GM12878 (cell line): ENCODE data around the gene FOXB2. TPM values are rescaled to one million over a fixed set of nuclear protein-coding genes. Genes with fewer than 3 reads are reported as not detected.

Experiments used
- ATAC-seq: fragments of 200-7000 bp; cut with Tn5 transposase; 3 replicates; pipeline ENCODE4 v1.9.1; 2020; ENCODE audit warnings: mild to moderate bottlenecking, moderate library complexity
- BruUV-seq: library from RNA; stranded (reverse); fragments of 400-500 nt; replicated peaks from 2 replicates; lab custom pipeline; 2021; lab: Mats Ljungman, UMichigan
- CTCF ChIA-PET: fragments of 300-600 bp; sonication (Branson Sonifier 250); formaldehyde crosslinking; extraction: SDS; loops from one replicate; lab custom pipeline; 2021; ENCODE audit warnings: inconsistent platforms; lab: Yijun Ruan, JAX
- POLR2A ChIA-PET: fragments of 350-600 bp; formaldehyde crosslinking; extraction: SDS; loops from one replicate; lab custom pipeline; 2021; ENCODE audit warnings: inconsistent platforms; lab: Charles Lee
- RAD21 ChIA-PET: fragments of 300-600 bp; sonication (Branson Sonifier 250); formaldehyde crosslinking; loops from one replicate; lab custom pipeline; 2023; ENCODE audit warnings: antibody characterized with exemption; ENCODE audit not compliant: unreplicated experiment; lab: Charles Lee
- SMC1A ChIA-PET: fragments of 300-600 bp; sonication (Branson Sonifier 250); formaldehyde crosslinking; loops from one replicate; lab custom pipeline; 2023; ENCODE audit not compliant: unreplicated experiment, uncharacterized antibody; lab: Charles Lee
- DNase-seq: peaks from one replicate; pipeline ENCODE4 v3.0.0-alpha.2; 2011; ENCODE audit warnings: low read depth, low spot score
- FAIRE-seq: peaks from 3 replicates; lab custom pipeline; 2011; peaks lifted over from hg19 to GRCh38; lab: Jason Lieb, UNC
- H2AFZ ChIP-seq: 2 replicates; pipeline ENCODE4 v1.6.0; 2011; ENCODE audit warnings: low read depth, low read length, control low read depth; ENCODE audit not compliant: control insufficient read depth
- H3K27ac ChIP-seq: 2 replicates; pipeline ENCODE4 v1.5.1; 2011; ENCODE audit warnings: control low read depth; ENCODE audit not compliant: control insufficient read depth, insufficient read depth
- H3K27me3 ChIP-seq, 2 experiments: replicated peaks in 1 of 2; 2 replicates each; pipeline versions ENCODE4 v1.6.0 to v1.6.1; 2011; ENCODE audit warnings: low read length in 1 of 2; ENCODE audit not compliant: control insufficient read depth in 2 of 2, insufficient read depth in 2 of 2
- H3K36me3 ChIP-seq, 2 experiments: 2 replicates each; pipeline ENCODE4 v1.5.1; 2011; ENCODE audit warnings: low read length in 1 of 2; ENCODE audit not compliant: control insufficient read depth in 2 of 2, insufficient read depth in 2 of 2
- H3K4me1 ChIP-seq: 2 replicates; pipeline ENCODE4 v1.6.1; 2011; ENCODE audit warnings: mild to moderate bottlenecking, low read length, moderate library complexity, mixed read lengths; ENCODE audit not compliant: control insufficient read depth, insufficient read depth
- H3K4me2 ChIP-seq: 2 replicates; pipeline ENCODE4 v1.6.0; 2011; ENCODE audit warnings: control low read depth; ENCODE audit not compliant: control insufficient read depth, insufficient read depth
- H3K4me3 ChIP-seq: fragments of 200-600 bp; sonication (generic); 2 replicates; pipeline ENCODE4 v1.5.1; 2016
- H3K79me2 ChIP-seq: 2 replicates; pipeline ENCODE4 v1.6.0; 2011; ENCODE audit warnings: low read length; ENCODE audit not compliant: control insufficient read depth, insufficient read depth
- H3K9ac ChIP-seq: 2 replicates; pipeline ENCODE4 v1.8.0; 2011; ENCODE audit warnings: low read length, control low read depth, mixed read lengths; ENCODE audit not compliant: control insufficient read depth, insufficient read depth
- H3K9me3 ChIP-seq: replicated peaks from 3 replicates; pipeline ENCODE4 v1.5.1; 2011; ENCODE audit warnings: mild to moderate bottlenecking, low read length; ENCODE audit not compliant: control insufficient read depth, insufficient read depth
- H4K20me1 ChIP-seq: 2 replicates; pipeline ENCODE4 v1.6.0; 2011; ENCODE audit not compliant: control insufficient read depth, insufficient read depth
- ASH2L ChIP-seq: fragments of 300-600, 200-600 bp; sonication (generic); IDR thresholded peaks from 2 replicates; pipeline ENCODE4 v1.6.1; 2017; ENCODE audit warnings: low read depth, mild to moderate bottlenecking, borderline replicate concordance
- ATF7 ChIP-seq: fragments of 450-650 bp; IDR thresholded peaks from 2 replicates; pipeline ENCODE4 v1.6.1; 2016; ENCODE audit warnings: low read depth, mild to moderate bottlenecking
- CHD1 ChIP-seq: IDR thresholded peaks from 2 replicates; pipeline ENCODE4 v1.6.1; 2012; ENCODE audit warnings: low read depth, low read length, improper control_type of control experiment
- CHD2 ChIP-seq: IDR thresholded peaks from 2 replicates; pipeline ENCODE4 v1.6.1; 2011; ENCODE audit warnings: low read depth, low read length, improper control_type of control experiment, borderline replicate concordance
- CREM ChIP-seq: IDR thresholded peaks from 2 replicates; pipeline ENCODE4 v1.6.1; 2014; ENCODE audit warnings: antibody characterized with exemption, low read depth
- DPF2 ChIP-seq: fragments of 450-650 bp; IDR thresholded peaks from 2 replicates; pipeline ENCODE4 v1.6.1; 2017; ENCODE audit warnings: mild to moderate bottlenecking
- FOS ChIP-seq: IDR thresholded peaks from 3 replicates; pipeline ENCODE4 v1.6.1; 2011; ENCODE audit warnings: borderline replicate concordance; ENCODE audit not compliant: insufficient read length; ENCODE audit errors: extremely low read depth
- HDAC6 ChIP-seq: fragments of 200-600 bp; sonication (generic); IDR thresholded peaks from one replicate; pipeline ENCODE4 v1.8.0; 2017; ENCODE audit warnings: antibody characterized with exemption; ENCODE audit not compliant: unreplicated experiment
- JUNB ChIP-seq: IDR thresholded peaks from 2 replicates; pipeline ENCODE4 v1.6.1; 2016; ENCODE audit warnings: antibody characterized with exemption, mild to moderate bottlenecking
- MXI1 ChIP-seq: fragments of 150-350 bp; IDR thresholded peaks from 2 replicates; pipeline ENCODE4 v1.6.1; 2011; ENCODE audit warnings: low read depth, mild to moderate bottlenecking, inconsistent platforms, low read length, improper control_type of control experiment
- NFYB ChIP-seq: IDR thresholded peaks from 2 replicates; pipeline ENCODE4 v1.6.1; 2011; ENCODE audit warnings: low read depth, mild to moderate bottlenecking, low read length, improper control_type of control experiment, moderate library complexity; ENCODE audit not compliant: insufficient read depth
- PML ChIP-seq: IDR thresholded peaks from 2 replicates; pipeline ENCODE4 v1.6.1; 2012; ENCODE audit warnings: low read length, inconsistent platforms
- SMAD1 ChIP-seq: fragments of 450-650 bp; IDR thresholded peaks from 2 replicates; pipeline ENCODE4 v1.6.1; 2018; ENCODE audit warnings: mild to moderate bottlenecking, low read depth; ENCODE audit not compliant: partially characterized antibody
- SPI1 ChIP-seq: IDR thresholded peaks from 2 replicates; pipeline ENCODE4 v1.6.1; 2011; ENCODE audit warnings: low read depth, mild to moderate bottlenecking, low read length, moderate library complexity, borderline replicate concordance; ENCODE audit not compliant: insufficient read depth
- SRF ChIP-seq, 2 experiments: IDR thresholded peaks; 2 replicates each; pipeline ENCODE4 v1.6.1; 2011; ENCODE audit warnings: low read depth in 2 of 2, low read length in 2 of 2, mild to moderate bottlenecking in 1 of 2, moderate library complexity in 1 of 2
- ZNF207 ChIP-seq: fragments of 450-650 bp; IDR thresholded peaks from 2 replicates; pipeline ENCODE4 v1.6.1; 2014; ENCODE audit warnings: antibody characterized with exemption, mild to moderate bottlenecking, borderline replicate concordance
- ZNF217 ChIP-seq: fragments of 450-650 bp; IDR thresholded peaks from 2 replicates; pipeline ENCODE4 v1.6.1; 2017; ENCODE audit warnings: antibody characterized with exemption, mild to moderate bottlenecking
- WGBS: methylation state at CpG from one replicate; pipeline ENCODE4 v1.1.6; 2016; ENCODE audit warnings: low lambda C conversion rate; ENCODE audit not compliant: insufficient replicate concordance, insufficient coverage; ENCODE audit errors: missing lambda C conversion rate; 5-methylcytosine and 5-hydroxymethylcytosine counted together
- in situ Hi-C: fragments of 300-500 bp; cut with MboI; formaldehyde crosslinking; loops from 9 replicates; pipeline ENCODE4 v1.14.3; 2018; ENCODE audit warnings: mixed read lengths
- intact Hi-C: fragments of 100-400 bp; cut with micrococcal nuclease; formaldehyde crosslinking; loops from one replicate; pipeline ENCODE4 v1.14.2; 2022; ENCODE audit not compliant: unreplicated experiment
- polyA plus RNA-seq, 11 experiments: library from polyadenylated mRNA; depleted of rRNA in 4 of 11; unstranded in 6 of 11; stranded (reverse) in 5 of 11; fragments of >200 nt; fragmentation: Nextera tagmentation in 4 of 11; fragmentation: Illumina TruSeq in 1 of 11; extraction: Ambion mirVana in 4 of 11; extraction: Trizol in 1 of 11; gene quantifications; 1 replicate in 1 of 11; 2 replicates in 10 of 11; pipeline versions ENCODE4 v1.2.1 to v1.2.3, GENCODE V29; 2011 to 2016; ENCODE audit warnings: inconsistent platforms in 2 of 11, missing spikeins in 2 of 11, low read depth in 1 of 11
- total RNA-seq, 4 experiments: library from RNA; depleted of rRNA in 3 of 4; stranded (reverse); fragments of >200 nt in 3 of 4; fragmentation: Illumina TruSeq in 1 of 4; extraction: Trizol in 1 of 4; gene quantifications; 2 replicates each; pipeline versions ENCODE4 v1.2.1 to v1.2.3, GENCODE V29; 2013 to 2021

FOXB2 gene
- total and polyA plus RNA-seq, 10 of the 15 experiments (the other 5 are each of a cell fraction or from before 2014, with no cell fraction given) = not detected

GRCh38 chr9:76984486-76984885, 35.0 kb upstream of the FOXB2 start (continued):
- TF ChIP-seq HDAC6 (no peak), SMAD1 (no peak), CREM (no peak), NFYB (no peak), MXI1 (no peak), SPI1 (no peak), FOS (no peak), DPF2 (no peak)

DNA sequence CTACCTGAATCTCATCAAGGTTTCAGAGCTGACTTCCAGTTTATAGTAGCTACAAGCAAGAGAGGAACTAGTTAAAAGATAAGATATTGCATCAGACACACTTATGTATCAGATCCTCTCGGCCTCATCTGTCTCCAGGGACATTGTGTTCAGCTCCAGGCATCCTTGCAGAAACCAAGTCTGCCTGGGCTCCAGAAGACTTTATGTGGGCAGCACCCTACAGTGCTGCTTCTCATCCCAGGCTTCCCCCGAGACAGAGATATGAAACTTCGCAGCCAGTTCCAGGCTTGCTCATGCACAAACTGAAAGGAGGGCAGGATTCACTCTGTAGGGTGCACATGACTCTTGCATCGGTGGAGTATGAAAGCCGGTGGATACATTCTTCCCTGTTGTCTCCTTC, 33.9 kb upstream of the FOXB2 start:
- H4K20me1 ChIP-seq = no peaks in the 10 kb centered on the region
- TF ChIP-seq ZNF207 = no peak
- no peak for TF ChIP-seq ZNF217
- TF ChIP-seq ATF7 = no peak
- no peak for TF ChIP-seq CHD1
- TF ChIP-seq PML = no peak
- no peak for TF ChIP-seq SRF (IDR thresholded peaks at IDR 0.05; ENCODE audit: low read depth in 2 of 2, low read length in 2 of 2)
- no peak for TF ChIP-seq JUNB
- TF ChIP-seq ASH2L = no peak
- TF ChIP-seq CHD2 = no peak
- H3K9me3 ChIP-seq = no peaks in the 10 kb centered on the region
- ChIA-PET POLR2A (no interaction called here), RAD21 (interaction anchor here (2.1 kb wide), 1 partner anchor 175 kb away, joined by 9 read pairs; no protein-coding TSS in a partner anchor), SMC1A (no interaction called here), CTCF (interaction anchor here (1.6 kb wide), 1 partner anchor 174 kb away, joined by 4 read pairs; no protein-coding TSS in a partner anchor)
- no peak overlapping the region for H3K27ac ChIP-seq
- no peak overlapping the region for H3K4me3 ChIP-seq
- H3K4me2 ChIP-seq = no peak overlapping the region
- DNase-seq (no peak), FAIRE-seq (no peak), ATAC-seq (no peak)
- BruUV-seq = no TSS peak
- intact Hi-C loops = loop anchor here (5.0 kb wide), 2 partner anchors 98 to 228 kb away; no protein-coding TSS in a partner anchor
- H3K36me3 ChIP-seq = no peaks in the 10 kb centered on the region
- H3K27me3 ChIP-seq = no peaks in the 10 kb centered on the region; a peak in 1 of 4 replicates
- H3K79me2 ChIP-seq = no peaks in the 10 kb centered on the region
- no peak overlapping the region for H3K9ac ChIP-seq
- WGBS = 13% methylated on average over 5 of the region's 5 CpGs
- in situ Hi-C loops = loop anchor here (10.0 kb wide), 1 partner anchor 181 kb away; no protein-coding TSS in a partner anchor
- H3K4me1 ChIP-seq = no peaks in the 10 kb centered on the region
- no peak overlapping the region for H2AFZ ChIP-seq
